Gastrocnemius medialis (tissue), 4 donors: ENCODE measurements around the gene PDCD1.

Experiments
- CTCF ChIP-seq, 5 experiments: fragments of 450-650 bp in 3 of 5; fragments of 200-600 bp in 2 of 5; sonication (generic) in 2 of 5; IDR thresholded peaks in 4 of 5; conservative IDR thresholded peaks in 1 of 5; 1 replicate in 4 of 5; 2 replicates in 1 of 5; pipeline ENCODE4 v1.5.1; 2016 to 2019; ENCODE audit warnings: antibody characterized with exemption in 5 of 5, mild to moderate bottlenecking in 3 of 5, moderate library complexity in 3 of 5
- POLR2A ChIP-seq, 2 donors: fragments of 450-650 bp; IDR thresholded peaks; one replicate each; pipeline ENCODE4 v1.6.1; 2017; ENCODE audit warnings: antibody characterized with exemption in 2 of 2, mild to moderate bottlenecking in 2 of 2, moderate library complexity in 2 of 2

- TF ChIP-seq CTCF (IDR thresholded peaks at IDR 0.05 in 4 of 5, conservative IDR thresholded peaks at IDR 0.05 in 1 of 5) (no peak), POLR2A (IDR thresholded peaks at IDR 0.05) (no peak)
These were observed 20.6 kb upstream of the PDCD1 start for GRCh38 chr2:241879326-241879725.
